Testis (tissue), 3 donors: ENCODE data around the gene BPIFB2. TPM values are rescaled to one million over a fixed set of nuclear protein-coding genes. Genes with fewer than 3 reads are reported as not detected.

Source experiments
- DNase-seq: peaks from one replicate; pipeline ENCODE4 v3.0.0-alpha.2; 2019
- H3K27ac ChIP-seq, 2 donors: fragments of 200-600 bp; sonication (generic); one replicate each; pipeline ENCODE4 v1.5.1; 2019
- H3K27me3 ChIP-seq: fragments of 200-600 bp; sonication (generic); one replicate; pipeline ENCODE4 v1.5.1; 2019
- H3K36me3 ChIP-seq: fragments of 200-600 bp; sonication (generic); one replicate; pipeline ENCODE4 v1.5.1; 2017; ENCODE audit warnings: low read depth; ENCODE audit errors: missing control alignments
- H3K4me1 ChIP-seq: fragments of 200-600 bp; sonication (generic); one replicate; pipeline ENCODE4 v1.5.1; 2019
- H3K4me3 ChIP-seq, 2 donors: fragments of 200-600 bp; sonication (generic); one replicate each; pipeline ENCODE4 v1.5.1; 2017 to 2019
- H3K9me3 ChIP-seq: fragments of 200-600 bp; sonication (generic); one replicate; pipeline ENCODE4 v1.5.1; 2017
- POLR2A ChIP-seq: fragments of 450-650 bp; IDR thresholded peaks from one replicate; pipeline ENCODE4 v1.6.1; 2017; ENCODE audit warnings: antibody characterized with exemption, mild to moderate bottlenecking, moderate library complexity
- WGBS, 2 donors: methylation state at CpG; one replicate each; pipeline ENCODE4 v1.1.5; 2018; 5-methylcytosine and 5-hydroxymethylcytosine counted together
- intact Hi-C: fragments of 100-400 bp; cut with DNase I; formaldehyde crosslinking; loops from one replicate; pipeline ENCODE4 v1.15.1; 2023; ENCODE audit warnings: low total_unique reads
- polyA plus RNA-seq: library from polyadenylated mRNA; stranded (reverse); fragments of 350-450 nt; fragmentation: Illumina TruSeq; extraction: RNeasy Lipid Tissue Mini Kit (QIAGEN cat#74804); gene quantifications from one replicate; pipeline ENCODE4 v1.2.3, GENCODE V29; 2014; ENCODE audit warnings: low read depth, low replicate concordance; ENCODE audit not compliant: insufficient read depth
- total RNA-seq, 2 donors: library from RNA; depleted of rRNA; stranded (reverse); fragments of >200 nt; gene quantifications; one replicate each; pipeline ENCODE4 v1.2.3, GENCODE V29; 2016
- TF ChIP-seq, protein P1 (sequence below), 3 experiments: fragments of 450-650 bp in 2 of 3; fragments of 200-600 bp in 1 of 3; sonication (generic) in 1 of 3; IDR thresholded peaks; one replicate each; pipeline ENCODE4 v1.5.1; 2016 to 2019; ENCODE audit warnings: antibody characterized with exemption in 3 of 3, mild to moderate bottlenecking in 2 of 3, moderate library complexity in 1 of 3

Gene BPIFB2
- total and polyA plus RNA-seq, 3 donors from 2014 or later = 0.56 to 1.6 (median 1.4) TPM

DNA sequence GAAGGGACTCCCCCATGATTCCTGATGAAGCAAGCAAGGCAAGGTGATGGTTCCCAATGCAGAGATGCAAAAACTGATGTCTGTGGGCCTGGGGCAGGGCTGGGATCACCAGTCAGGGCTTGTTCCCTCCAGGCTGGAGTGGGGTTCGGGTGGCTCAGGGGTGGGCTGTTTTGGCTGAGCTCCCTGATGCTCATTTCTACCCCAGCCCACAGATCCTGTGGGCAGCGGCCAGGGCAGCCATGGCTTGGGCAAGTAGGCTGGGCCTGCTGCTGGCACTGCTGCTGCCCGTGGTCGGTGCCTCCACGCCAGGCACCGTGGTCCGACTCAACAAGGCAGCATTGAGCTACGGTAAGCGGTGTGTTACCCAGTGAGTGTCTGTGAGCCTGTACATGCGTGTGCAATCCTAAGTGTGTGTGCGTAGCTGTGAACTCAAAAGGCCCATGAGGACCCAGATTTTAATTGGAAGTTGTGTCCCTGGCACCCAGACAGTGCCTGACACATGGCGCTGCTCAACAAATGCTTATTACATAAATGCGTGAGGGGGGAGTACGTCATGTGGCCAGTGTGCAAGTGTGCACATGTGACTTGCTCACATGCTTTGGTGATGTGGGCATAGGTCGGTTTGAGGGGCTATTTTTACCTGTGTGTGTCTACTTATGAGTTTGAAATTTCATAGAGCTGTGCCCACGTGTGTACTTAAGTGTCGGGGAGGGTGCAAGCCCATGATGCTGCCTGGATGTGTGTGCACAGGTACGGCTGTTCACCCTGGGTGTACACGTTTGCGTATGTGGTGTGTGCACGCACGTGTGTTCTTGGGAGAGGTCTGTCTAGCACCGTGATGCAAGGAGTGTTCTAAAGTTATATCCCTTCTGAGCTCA is 1.1 kb downstream of the BPIFB2 start:
- no peak overlapping the region for H3K27ac ChIP-seq
- H3K4me1 ChIP-seq = no peaks in the 10 kb centered on the region
- H3K4me3 ChIP-seq = no peak overlapping the region
- H3K36me3 ChIP-seq = no peaks in the 10 kb centered on the region
- no peak for DNase-seq
- 93 to 96% methylated on average over 15 to 23 of the region's 23 CpGs for WGBS, 2 donors
- TF ChIP-seq, protein P1, sequence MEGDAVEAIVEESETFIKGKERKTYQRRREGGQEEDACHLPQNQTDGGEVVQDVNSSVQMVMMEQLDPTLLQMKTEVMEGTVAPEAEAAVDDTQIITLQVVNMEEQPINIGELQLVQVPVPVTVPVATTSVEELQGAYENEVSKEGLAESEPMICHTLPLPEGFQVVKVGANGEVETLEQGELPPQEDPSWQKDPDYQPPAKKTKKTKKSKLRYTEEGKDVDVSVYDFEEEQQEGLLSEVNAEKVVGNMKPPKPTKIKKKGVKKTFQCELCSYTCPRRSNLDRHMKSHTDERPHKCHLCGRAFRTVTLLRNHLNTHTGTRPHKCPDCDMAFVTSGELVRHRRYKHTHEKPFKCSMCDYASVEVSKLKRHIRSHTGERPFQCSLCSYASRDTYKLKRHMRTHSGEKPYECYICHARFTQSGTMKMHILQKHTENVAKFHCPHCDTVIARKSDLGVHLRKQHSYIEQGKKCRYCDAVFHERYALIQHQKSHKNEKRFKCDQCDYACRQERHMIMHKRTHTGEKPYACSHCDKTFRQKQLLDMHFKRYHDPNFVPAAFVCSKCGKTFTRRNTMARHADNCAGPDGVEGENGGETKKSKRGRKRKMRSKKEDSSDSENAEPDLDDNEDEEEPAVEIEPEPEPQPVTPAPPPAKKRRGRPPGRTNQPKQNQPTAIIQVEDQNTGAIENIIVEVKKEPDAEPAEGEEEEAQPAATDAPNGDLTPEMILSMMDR (IDR thresholded peaks at IDR 0.05) = no peak
- no peak for TF ChIP-seq POLR2A
- H3K9me3 ChIP-seq = no peaks in the 10 kb centered on the region
- no peaks in the 10 kb centered on the region for H3K27me3 ChIP-seq
- intact Hi-C loops = no loop called here

DNA sequence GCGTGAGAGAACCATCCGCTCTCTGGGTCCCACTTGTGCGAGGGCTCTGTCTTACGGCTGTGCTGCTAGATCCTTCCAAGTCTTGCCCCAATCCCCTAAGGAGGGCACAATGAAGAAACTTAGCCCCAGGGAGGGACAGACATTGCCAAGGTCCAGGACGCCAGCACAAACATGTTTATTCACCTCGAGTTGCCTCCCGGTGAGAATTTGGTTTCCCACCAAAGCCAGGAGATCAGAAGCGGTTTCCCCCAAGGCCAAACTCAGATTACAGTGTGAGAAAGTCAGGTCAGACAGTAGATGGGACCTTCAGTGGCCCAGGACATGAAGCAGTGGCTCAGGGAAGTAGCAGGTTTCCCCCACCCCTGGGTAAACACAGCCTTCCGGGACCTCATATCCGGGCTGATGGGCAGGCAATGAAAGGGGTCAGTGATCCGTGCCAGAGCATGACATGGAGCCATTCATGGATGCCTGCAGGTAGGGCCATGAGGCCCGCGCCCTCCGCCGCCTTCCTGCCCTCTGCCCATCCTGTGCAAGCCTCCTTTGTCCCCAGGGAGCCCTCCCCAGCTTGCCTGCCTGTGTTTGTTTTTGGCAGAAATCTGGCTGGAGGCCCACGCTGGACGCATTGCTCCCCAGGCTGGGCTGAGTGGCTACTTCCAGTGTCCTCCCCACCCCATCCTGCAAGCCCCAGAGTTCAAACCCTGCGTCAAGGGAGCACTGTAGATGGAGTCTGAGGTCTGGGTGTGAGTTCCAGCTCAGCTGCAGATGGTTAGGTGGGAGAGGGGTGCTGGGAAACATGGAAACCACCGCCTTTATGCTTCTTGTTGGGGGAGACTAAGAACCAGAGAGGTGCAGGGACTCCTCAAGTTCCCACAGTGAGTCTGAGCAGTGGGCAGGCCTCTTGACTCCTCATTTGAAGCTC is 2.0 kb downstream of the BPIFB2 start:
- Histone ChIP-seq H3K36me3 (no peaks in the 10 kb centered on the region), H3K27me3 (no peaks in the 10 kb centered on the region), H3K27ac (no peak overlapping the region), H3K4me1 (no peaks in the 10 kb centered on the region), H3K9me3 (no peaks in the 10 kb centered on the region), H3K4me3 (no peak overlapping the region)
- no peak for TF ChIP-seq POLR2A
- TF ChIP-seq, protein P1 (IDR thresholded peaks at IDR 0.05) = no peak
- DNase-seq = no peak
- intact Hi-C loops = no loop called here
- WGBS, 2 donors = 58 to 65% methylated on average over 3 to 19 of the region's 19 CpGs

DNA sequence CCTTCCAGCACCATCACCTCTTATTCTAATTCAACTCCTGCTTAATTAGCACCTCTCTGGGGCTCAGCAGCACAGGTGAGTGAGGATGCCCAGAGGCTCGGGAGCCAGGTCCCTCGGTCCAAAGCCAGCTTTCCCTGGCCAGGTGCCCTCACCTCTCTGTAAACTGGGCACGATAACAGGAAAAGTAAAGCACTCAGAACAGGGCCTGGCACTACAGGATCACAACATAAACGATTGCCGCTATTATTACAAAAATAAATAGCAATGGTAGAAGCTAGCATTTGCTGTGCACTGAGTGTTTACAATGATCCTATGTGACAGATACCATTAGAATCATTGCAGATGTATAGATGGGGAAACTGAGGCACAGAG is 2.6 kb downstream of the BPIFB2 start:
- Histone ChIP-seq H3K4me3 (no peak overlapping the region), H3K36me3 (no peaks in the 10 kb centered on the region), H3K4me1 (no peaks in the 10 kb centered on the region), H3K27me3 (no peaks in the 10 kb centered on the region), H3K27ac (no peak overlapping the region), H3K9me3 (no peaks in the 10 kb centered on the region)
- TF ChIP-seq, protein P1 (IDR thresholded peaks at IDR 0.05) = no peak
- TF ChIP-seq POLR2A = no peak
- intact Hi-C loops = no loop called here
- 85 to 89% methylated on average over 5 of the region's 5 CpGs for WGBS, 2 donors
- DNase-seq = no peak

DNA sequence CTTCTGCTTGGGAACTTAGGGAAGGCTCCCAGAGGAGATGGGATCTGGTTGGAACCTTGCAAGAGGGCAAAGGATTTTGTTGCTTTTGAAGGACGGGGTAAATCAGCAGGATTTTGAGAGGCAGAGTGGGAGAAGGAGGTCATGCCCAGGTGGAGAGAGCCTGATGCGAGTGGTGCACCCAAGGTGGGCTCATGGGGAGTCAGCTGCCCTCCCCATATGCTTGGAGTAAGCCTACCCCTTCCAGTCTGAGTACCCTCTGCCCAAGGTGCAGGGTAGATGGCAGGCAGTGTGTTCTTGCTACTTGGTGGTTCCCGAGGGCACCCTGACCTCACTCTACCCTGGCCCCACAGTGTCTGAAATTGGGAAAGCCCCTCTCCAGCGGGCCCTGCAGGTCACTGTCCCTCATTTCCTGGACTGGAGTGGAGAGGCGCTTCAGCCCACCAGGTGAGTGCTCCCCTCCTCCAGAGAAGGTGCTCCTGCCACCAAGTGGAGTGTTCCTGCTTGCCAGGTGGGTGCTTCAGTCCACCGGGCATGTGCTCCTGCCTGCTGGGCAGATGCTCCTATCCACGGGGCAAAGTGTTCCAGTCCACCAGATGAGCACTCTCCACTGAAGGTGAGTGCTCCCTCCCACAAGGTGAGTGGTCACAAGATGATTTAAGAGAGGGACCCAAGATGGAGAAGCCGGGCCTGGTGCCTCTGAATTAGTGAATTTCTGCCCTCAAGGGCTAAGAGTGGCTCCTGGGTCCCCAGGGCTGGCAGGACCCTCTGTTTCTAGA is 3.4 kb downstream of the BPIFB2 start:
- no peak overlapping the region for H3K4me3 ChIP-seq
- H3K36me3 ChIP-seq = no peaks in the 10 kb centered on the region
- DNase-seq = no peak
- H3K27me3 ChIP-seq = no peaks in the 10 kb centered on the region
- no peaks in the 10 kb centered on the region for H3K9me3 ChIP-seq
- H3K4me1 ChIP-seq = no peaks in the 10 kb centered on the region
- intact Hi-C loops = no loop called here
- WGBS, 2 donors = 85 to 91% methylated on average over 7 to 8 of the region's 8 CpGs
- TF ChIP-seq POLR2A = no peak
- TF ChIP-seq, protein P1 (IDR thresholded peaks at IDR 0.05) = no peak
- H3K27ac ChIP-seq = no peak overlapping the region
